Melanocyte of skin (primary cell): ENCODE measurements around the gene KRT34. TPM values are rescaled to one million over a fixed set of nuclear protein-coding genes. Genes with fewer than 3 reads are reported as not detected.

Experiments
- total RNA-seq, 2 donors: library from RNA; depleted of rRNA; stranded (reverse); fragments of >200 nt; gene quantifications; 2 replicates each; pipeline ENCODE4 v1.2.3, GENCODE V29; 2012

KRT34 gene
- not detected for total RNA-seq

DNA sequence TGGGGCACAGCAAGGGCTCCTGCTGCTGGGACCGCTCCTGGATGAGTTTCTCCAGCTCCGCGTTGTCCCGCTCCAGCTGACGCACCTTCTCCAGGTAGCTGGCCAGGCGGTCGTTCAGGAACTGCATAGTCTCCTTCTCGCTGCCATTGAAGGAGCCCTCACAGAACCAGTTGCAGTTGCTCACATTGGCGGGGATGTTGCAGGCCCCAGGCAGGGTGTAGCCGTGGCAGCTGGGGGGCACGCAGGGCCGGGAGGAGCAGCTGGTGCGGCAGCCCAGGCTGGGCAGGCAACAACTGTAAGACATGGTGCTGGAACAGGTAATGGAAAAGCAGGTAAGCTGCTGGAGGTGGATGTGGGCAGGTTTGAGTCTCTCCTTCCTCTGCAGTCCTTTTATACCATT lies at the start of gene KRT34:
TSS of gene KRT34 (minus strand) at position 364 of the 400 bp plus-strand sequence. CDS start at position 304, 60 bp downstream.

DNA sequence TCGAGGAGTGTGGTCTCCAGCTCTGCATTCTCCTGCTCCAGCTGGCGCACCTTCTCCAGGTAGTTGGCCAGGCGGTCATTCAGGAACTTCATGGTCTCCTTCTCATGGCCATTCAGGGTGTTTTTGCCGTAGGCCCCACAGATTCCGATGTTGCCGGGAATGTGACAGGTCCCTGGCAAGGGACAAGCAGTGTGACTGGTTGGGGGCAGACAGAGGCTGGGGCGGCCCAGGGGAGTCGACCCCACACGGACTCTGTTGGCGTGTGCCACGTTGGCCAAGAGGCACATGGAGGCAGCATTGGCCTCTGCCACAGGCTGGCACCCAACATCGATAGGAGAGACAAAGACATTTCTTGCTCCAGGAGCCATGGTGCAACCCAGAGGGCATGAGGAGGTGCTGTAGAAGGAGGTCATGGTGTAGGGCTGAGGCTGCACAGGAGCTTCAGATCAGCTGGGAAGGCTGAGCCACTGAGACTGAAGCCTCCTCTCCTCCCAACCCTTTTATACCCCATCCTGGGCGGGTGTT lies 42.1 kb upstream of the KRT34 start, which contains the start of gene KRT37:
TSS of gene KRT37 (minus strand) at position 475 of the 525 bp plus-strand sequence. CDS start at position 413, 62 bp downstream.

DNA sequence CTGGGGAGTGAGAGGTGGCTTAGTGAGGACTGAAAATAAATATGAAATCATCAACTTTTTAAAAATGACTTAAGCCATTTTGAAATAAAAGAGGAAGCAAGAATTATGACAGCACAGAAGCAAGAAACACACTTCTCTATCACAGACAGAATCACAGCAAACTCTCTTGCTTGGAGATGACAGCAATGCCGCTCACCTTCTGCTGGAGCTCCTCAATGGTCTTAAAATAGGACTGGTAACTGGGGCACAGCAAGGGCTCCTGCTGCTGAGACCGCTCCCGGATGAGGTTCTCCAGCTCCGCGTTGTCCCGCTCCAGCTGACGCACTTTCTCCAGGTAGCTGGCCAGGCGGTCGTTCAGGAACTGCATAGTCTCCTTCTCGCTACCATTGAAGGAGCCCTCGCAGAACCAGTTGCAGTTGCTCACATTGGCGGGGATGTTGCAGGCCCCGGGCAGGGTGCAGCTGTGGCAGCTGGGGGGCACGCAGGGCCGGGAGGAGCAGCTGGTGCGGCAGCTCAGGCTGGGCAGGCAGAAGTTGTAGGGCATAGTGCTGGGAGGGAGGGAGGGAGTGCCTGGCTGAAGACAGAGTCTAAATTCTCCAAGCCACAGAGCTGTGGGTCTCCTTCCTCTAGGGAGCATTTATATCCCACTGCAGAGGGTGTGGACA lies 15.0 kb upstream of the KRT34 start, which contains the start of gene KRT31:
TSS of gene KRT31 (minus strand) at position 613 of the 665 bp plus-strand sequence. CDS start at position 544, 69 bp downstream.

DNA sequence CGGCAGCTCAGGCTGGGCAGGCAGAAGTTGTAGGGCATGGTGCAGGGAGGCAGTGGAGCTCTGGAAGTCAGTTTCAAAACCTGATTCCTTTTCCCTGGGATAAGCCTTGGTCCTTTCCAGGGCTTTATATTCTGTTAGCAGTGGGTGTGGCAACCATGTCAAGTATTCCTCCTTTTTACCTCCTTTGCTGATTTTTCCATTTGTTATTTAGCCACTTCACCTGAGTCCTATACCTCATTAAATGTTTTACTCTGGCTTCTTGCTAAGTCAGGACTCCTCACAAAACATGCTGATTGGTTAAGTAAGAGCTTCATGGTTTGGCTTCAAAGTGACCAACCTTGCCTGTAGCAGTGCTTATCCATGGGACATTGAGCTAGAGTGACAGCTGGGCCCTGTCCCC lies 12.4 kb downstream of the KRT34 start, which contains the start of gene KRT33B:
TSS of gene KRT33B (minus strand) at position 101 of the 400 bp plus-strand sequence. CDS start at position 38, 63 bp downstream.

DNA sequence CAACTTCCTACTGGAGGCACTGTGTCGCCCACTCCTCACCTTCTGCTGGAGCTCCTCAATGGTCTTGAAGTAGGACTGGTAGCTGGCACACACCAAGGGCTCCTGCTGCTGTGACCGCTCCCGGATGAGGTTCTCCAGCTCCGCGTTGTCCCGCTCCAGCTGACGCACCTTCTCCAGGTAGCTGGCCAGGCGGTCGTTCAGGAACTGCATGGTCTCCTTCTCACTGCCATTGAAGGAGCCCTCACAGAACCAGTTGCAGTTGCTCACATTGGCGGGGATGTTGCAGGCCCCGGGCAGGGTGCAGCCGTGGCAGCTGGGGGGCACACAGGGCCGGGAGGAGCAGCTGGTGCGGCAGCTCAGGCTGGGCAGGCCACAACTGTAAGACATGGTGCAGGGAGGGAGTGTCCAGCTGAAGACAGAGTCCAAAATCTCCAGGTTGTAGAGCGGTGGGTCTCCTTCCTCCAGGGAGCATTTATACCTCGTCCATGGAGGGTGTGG lies 31.7 kb downstream of the KRT34 start, which contains the start of gene KRT33A:
TSS of gene KRT33A (minus strand) at position 448 of the 498 bp plus-strand sequence. CDS start at position 387, 61 bp downstream.

Other genes starting within 250 kb of the KRT34 start
- gene KRTAP4-6, start 241.8 kb downstream of the KRT34 start, total RNA-seq: not detected
- gene KRTAP4-5, start 232.5 kb downstream of the KRT34 start, total RNA-seq: not detected
- gene KRTAP4-4, start 221.6 kb downstream of the KRT34 start, total RNA-seq: not detected
- gene KRTAP4-3, start 214.1 kb downstream of the KRT34 start, total RNA-seq: not detected
- not detected for gene KRTAP4-2, start 204.1 kb downstream of the KRT34 start, total RNA-seq
- gene KRTAP4-1, start 197.4 kb downstream of the KRT34 start, total RNA-seq: not detected
- not detected for gene KRTAP9-1, start 192.4 kb downstream of the KRT34 start, total RNA-seq
- gene KRTAP9-2, start 155.7 kb downstream of the KRT34 start, total RNA-seq: not detected
- not detected for gene KRTAP9-3, start 149.9 kb downstream of the KRT34 start, total RNA-seq
- not detected for gene KRTAP9-8, start 144.3 kb downstream of the KRT34 start, total RNA-seq
- gene KRTAP9-4, start 132.6 kb downstream of the KRT34 start, total RNA-seq: not detected
- not detected for gene KRTAP9-9, start 126.9 kb downstream of the KRT34 start, total RNA-seq
- not detected for gene KRTAP9-6, start 116.9 kb downstream of the KRT34 start, total RNA-seq
- gene KRTAP9-7, start 106.6 kb downstream of the KRT34 start, total RNA-seq: not detected
- gene KRTAP29-1, start 79.5 kb downstream of the KRT34 start, total RNA-seq: not detected
- gene KRTAP16-1, start 73.0 kb downstream of the KRT34 start, total RNA-seq: not detected
- gene KRTAP17-1, start 66.6 kb downstream of the KRT34 start, total RNA-seq: not detected
- not detected for gene KRT33A, start 31.5 kb downstream of the KRT34 start, total RNA-seq
- gene KRT33B, start 12.5 kb downstream of the KRT34 start, total RNA-seq: not detected
- gene KRT31, start 15.3 kb upstream of the KRT34 start, total RNA-seq: not detected
- not detected for gene KRT37, start 42.3 kb upstream of the KRT34 start, total RNA-seq
- not detected for gene KRT38, start 58.7 kb upstream of the KRT34 start, total RNA-seq
- gene KRT32, start 85.1 kb upstream of the KRT34 start, total RNA-seq: not detected
- not detected for gene KRT35, start 98.8 kb upstream of the KRT34 start, total RNA-seq
- gene KRT36, start 107.6 kb upstream of the KRT34 start, total RNA-seq: not detected
- not detected for gene KRT13, start 123.3 kb upstream of the KRT34 start, total RNA-seq
- not detected for gene KRT15, start 136.6 kb upstream of the KRT34 start, total RNA-seq
- gene KRT19, start 146.0 kb upstream of the KRT34 start, total RNA-seq: under 1 TPM in 1 of 2 donors, not detected in 1; 0.33 TPM
- not detected for gene KRT9, start 189.8 kb upstream of the KRT34 start, total RNA-seq
- gene KRT14, start 204.6 kb upstream of the KRT34 start, total RNA-seq: 1 to 10 TPM in 1 of 2 donors, under 1 TPM in 1; under 0.01 to 1.0 TPM
- gene KRT16, start 230.5 kb upstream of the KRT34 start, total RNA-seq: under 1 TPM in 1 of 2 donors, not detected in 1; 0.69 TPM
- gene KRT17, start 242.3 kb upstream of the KRT34 start, total RNA-seq: 1 to 10 TPM in 1 of 2 donors, not detected in 1; 1.7 TPM